Parathyroid adenoma (tissue), 2 donors: ENCODE data around the gene ZYG11B.
"Not testable (repeated sequence)": the region's sequence is repeated elsewhere in the genome, so short reads cannot be mapped to it uniquely, and the experiment has no call there.

ENCODE experiments used
- H2AFZ ChIP-seq: fragments of 300-600 bp; sonication (generic); one replicate; pipeline ENCODE4 v1.7.0; 2017; ENCODE audit warnings: antibody characterized with exemption, mild to moderate bottlenecking
- H3K27ac ChIP-seq: fragments of 300-600 bp; sonication (generic); one replicate; pipeline ENCODE4 v1.7.0; 2017
- H3K27me3 ChIP-seq: fragments of 300-600 bp; sonication (generic); one replicate; pipeline ENCODE4 v1.7.0; 2017; ENCODE audit warnings: low read length; ENCODE audit not compliant: control insufficient read depth, insufficient read depth
- H3K36me3 ChIP-seq: fragments of 300-600 bp; sonication (generic); one replicate; pipeline ENCODE4 v1.7.0; 2017; ENCODE audit warnings: low read length; ENCODE audit not compliant: control insufficient read depth, insufficient read depth
- H3K4me1 ChIP-seq: fragments of 300-600 bp; sonication (generic); one replicate; pipeline ENCODE4 v1.7.0; 2017; ENCODE audit warnings: control low read depth
- H3K4me2 ChIP-seq: fragments of 300-600 bp; sonication (generic); one replicate; pipeline ENCODE4 v1.7.0; 2017; ENCODE audit warnings: low read length
- H3K4me3 ChIP-seq: fragments of 300-600 bp; sonication (generic); one replicate; pipeline ENCODE4 v1.7.0; 2017; ENCODE audit warnings: low read depth, low read length
- H3K79me2 ChIP-seq: fragments of 300-600 bp; sonication (generic); one replicate; pipeline ENCODE4 v1.7.0; 2017; ENCODE audit warnings: control low read depth
- H3K9ac ChIP-seq: fragments of 300-600 bp; sonication (generic); one replicate; pipeline ENCODE4 v1.7.0; 2017; ENCODE audit warnings: mild to moderate bottlenecking
- H3K9me3 ChIP-seq: fragments of 300-600 bp; sonication (generic); one replicate; pipeline ENCODE4 v1.7.0; 2017; ENCODE audit warnings: low read length; ENCODE audit not compliant: control insufficient read depth
- TF ChIP-seq, protein P1 (sequence below): fragments of 300-600 bp; sonication (generic); IDR thresholded peaks from one replicate; pipeline ENCODE4 v1.7.0; 2017; ENCODE audit warnings: antibody characterized with exemption, mild to moderate bottlenecking
- donor health status: primary hyperparathyroidism.

The ZYG11B gene

DNA sequence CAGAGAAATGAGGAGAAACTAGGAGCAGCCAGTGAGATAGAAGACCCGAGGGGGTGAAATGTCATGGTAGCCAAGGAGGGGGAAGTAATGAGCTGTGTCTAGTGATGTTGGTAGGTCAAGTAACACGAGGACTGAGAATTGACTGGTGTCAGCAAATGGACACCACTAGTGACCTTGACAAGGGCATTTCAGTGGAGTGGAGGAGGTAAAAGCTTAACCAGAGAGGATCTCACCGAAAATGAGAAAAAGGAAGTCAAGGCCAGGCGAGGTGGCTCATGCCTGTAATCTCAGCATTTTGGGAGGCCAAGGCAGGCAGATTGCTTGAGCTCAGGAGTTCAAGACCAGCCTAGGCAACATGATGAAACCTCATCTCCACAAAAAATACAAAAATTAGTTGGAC lies 3.0 kb upstream of the ZYG11B start:
- no peak overlapping the region for H3K27ac ChIP-seq
- H2AFZ ChIP-seq, result no peak overlapping the region
- no peak overlapping the region for H3K4me3 ChIP-seq
- no peaks in the 10 kb centered on the region for H3K27me3 ChIP-seq
- H3K9ac ChIP-seq, result no peak overlapping the region
- TF ChIP-seq, protein P1, sequence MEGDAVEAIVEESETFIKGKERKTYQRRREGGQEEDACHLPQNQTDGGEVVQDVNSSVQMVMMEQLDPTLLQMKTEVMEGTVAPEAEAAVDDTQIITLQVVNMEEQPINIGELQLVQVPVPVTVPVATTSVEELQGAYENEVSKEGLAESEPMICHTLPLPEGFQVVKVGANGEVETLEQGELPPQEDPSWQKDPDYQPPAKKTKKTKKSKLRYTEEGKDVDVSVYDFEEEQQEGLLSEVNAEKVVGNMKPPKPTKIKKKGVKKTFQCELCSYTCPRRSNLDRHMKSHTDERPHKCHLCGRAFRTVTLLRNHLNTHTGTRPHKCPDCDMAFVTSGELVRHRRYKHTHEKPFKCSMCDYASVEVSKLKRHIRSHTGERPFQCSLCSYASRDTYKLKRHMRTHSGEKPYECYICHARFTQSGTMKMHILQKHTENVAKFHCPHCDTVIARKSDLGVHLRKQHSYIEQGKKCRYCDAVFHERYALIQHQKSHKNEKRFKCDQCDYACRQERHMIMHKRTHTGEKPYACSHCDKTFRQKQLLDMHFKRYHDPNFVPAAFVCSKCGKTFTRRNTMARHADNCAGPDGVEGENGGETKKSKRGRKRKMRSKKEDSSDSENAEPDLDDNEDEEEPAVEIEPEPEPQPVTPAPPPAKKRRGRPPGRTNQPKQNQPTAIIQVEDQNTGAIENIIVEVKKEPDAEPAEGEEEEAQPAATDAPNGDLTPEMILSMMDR, result no peak
- no peak overlapping the region for H3K4me2 ChIP-seq
- H3K36me3 ChIP-seq, result no peaks in the 10 kb centered on the region
- no peaks in the 10 kb centered on the region for H3K9me3 ChIP-seq
- no peaks in the 10 kb centered on the region for H3K4me1 ChIP-seq
- peaks cover 16% of the 10 kb centered on the region for H3K79me2 ChIP-seq

DNA sequence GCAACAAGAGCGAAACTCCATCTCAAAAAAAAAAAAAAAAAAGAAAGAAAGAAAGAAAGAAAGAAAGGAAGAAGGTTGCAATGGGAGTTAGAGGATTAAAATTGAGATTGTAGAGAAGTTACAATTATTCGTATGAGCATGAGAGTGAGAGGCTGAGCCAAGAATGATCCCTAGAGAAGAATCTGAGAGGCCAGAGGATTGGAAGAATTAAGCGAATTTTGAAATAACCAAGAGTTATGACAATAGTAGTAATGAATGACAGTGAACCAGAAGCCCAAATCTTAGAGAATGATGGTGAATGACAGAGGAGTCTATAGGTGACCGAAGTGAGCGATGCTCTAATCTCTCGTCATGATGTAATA lies 369 bp upstream of the ZYG11B start:
- TF ChIP-seq, protein P1, result no peak
- Histone ChIP-seq H3K4me2 (peak overlapping the region; percentile 87), H3K27ac (no peak overlapping the region), H3K4me3 (peak overlapping the region; percentile 73), H3K79me2 (peaks cover 23% of the 10 kb centered on the region), H3K27me3 (no peaks in the 10 kb centered on the region), H3K9ac (no peak overlapping the region), H3K9me3 (no peaks in the 10 kb centered on the region), H3K36me3 (no peaks in the 10 kb centered on the region), H3K4me1 (peaks cover 2% of the 10 kb centered on the region), H2AFZ (peak overlapping the region; percentile 83)

DNA sequence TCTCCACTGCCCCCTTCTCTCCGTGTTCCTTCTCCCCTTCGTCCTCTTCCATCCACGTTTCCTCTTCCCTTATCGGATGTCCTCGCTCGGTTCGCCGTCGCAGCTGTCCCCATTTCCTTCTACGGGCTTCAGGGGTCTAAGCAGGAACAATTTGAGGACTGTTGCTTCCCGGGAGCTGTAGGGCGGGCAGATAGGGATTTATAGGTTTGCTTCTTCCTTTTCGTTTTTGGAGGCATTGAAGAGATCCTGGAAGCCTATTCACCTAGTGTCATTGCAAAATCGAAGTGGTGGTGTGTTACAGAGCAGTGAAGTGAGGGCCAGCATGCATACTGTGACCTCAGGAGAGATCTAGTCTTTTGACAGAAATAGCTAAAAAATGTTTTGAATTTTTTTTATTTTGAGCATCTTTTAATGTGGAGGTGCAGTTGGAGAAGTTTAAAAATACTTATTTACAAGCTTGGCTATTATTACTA lies 897 bp downstream of the ZYG11B start:
- Histone ChIP-seq H3K36me3 (no peaks in the 10 kb centered on the region), H2AFZ (peak overlapping the region; percentile 70), H3K9me3 (no peaks in the 10 kb centered on the region), H3K4me3 (peak overlapping the region; percentile 73), H3K27me3 (no peaks in the 10 kb centered on the region), H3K27ac (peak overlapping the region; percentile 39), H3K9ac (no peak overlapping the region), H3K4me2 (peak overlapping the region; percentile 93), H3K4me1 (peaks cover 2% of the 10 kb centered on the region), H3K79me2 (peaks cover 23% of the 10 kb centered on the region)
- TF ChIP-seq, protein P1, result no peak

DNA sequence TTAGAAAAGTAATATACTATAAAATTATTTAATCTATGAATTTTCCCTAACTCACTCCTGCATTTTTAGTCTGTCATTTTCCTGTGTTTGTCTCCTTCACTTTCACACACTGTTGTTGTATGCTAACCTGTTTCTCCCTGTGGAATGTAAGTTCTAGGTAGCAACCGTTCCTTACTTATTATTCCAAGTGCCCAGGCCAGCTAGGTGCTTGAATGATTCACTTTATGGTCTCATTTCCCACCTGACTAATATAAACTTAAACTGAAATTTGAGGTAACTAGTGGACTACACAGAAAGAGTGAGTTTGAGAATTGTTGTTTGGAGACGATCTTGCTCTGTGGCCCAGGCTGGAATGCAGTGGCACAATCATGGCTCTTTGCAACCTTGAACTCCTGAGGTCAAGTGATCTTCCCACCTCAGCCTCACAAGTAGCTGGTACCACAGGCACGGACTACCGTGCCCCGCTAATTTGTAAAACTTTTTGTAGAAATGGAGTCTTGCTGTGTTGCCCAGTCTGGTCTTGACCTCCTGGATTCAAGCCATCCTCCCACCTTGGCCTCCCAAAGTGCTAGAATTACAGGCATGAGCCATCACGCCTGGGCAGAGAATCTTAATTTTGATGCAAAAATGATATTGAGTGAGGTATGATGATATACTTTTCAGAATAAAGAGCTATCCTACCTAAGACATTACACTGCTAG lies 1.9 kb downstream of the ZYG11B start:
- Histone ChIP-seq H3K4me3 (no peak overlapping the region), H3K9me3 (no peaks in the 10 kb centered on the region), H3K4me2 (no peak overlapping the region), H3K79me2 (peaks cover 23% of the 10 kb centered on the region), H3K36me3 (no peaks in the 10 kb centered on the region), H3K27ac (no peak overlapping the region), H3K9ac (no peak overlapping the region), H3K27me3 (no peaks in the 10 kb centered on the region), H3K4me1 (peaks cover 2% of the 10 kb centered on the region), H2AFZ (no peak overlapping the region)
- TF ChIP-seq, protein P1, result no peak

DNA sequence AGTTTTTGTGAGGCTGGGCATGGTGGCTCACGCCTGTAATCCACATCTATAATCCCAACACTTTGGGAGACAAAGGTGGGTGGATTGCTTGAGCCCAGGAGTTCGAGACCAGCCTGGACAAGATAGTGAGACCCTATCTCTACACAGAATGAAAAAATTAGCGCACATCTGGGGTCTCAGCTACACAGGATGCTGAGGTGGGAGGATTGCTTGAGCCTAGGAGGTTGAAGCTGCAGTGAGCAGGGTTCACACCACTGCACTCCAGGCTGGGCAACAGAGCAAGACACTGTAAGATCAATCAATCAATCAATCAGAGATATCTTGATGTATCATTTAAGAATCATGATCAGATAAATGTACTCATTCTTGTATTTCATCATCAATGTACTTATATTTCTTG lies 7.1 kb downstream of the ZYG11B start:
- H2AFZ ChIP-seq, result no peak overlapping the region
- H3K79me2 ChIP-seq, result peaks cover 7% of the 10 kb centered on the region
- H3K27me3 ChIP-seq, result no peaks in the 10 kb centered on the region
- H3K9me3 ChIP-seq, result no peaks in the 10 kb centered on the region
- H3K4me2 ChIP-seq, result no peak overlapping the region
- H3K4me1 ChIP-seq, result peaks cover 2% of the 10 kb centered on the region
- TF ChIP-seq, protein P1, result no peak
- H3K27ac ChIP-seq, result no peak overlapping the region
- H3K4me3 ChIP-seq, result no peak overlapping the region
- no peak overlapping the region for H3K9ac ChIP-seq
- no peaks in the 10 kb centered on the region for H3K36me3 ChIP-seq

DNA sequence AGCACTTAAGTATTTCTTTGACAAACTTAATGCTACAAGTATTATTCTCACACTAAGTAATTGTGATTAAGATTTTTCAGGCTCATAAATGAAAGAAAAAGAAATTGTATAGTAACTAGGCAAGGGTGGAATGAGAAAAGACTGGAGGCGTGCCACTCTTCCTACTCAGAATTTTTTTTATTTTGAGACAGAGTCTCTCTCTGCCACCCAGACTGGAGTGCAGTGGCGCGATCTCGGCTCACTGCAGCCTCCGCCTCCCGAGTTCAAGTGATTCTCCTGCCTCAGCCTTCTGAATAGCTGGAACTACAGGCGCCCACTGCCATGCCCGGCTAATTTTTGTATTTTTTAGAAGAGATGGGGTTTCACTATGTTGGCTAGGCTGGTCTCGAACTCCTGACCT lies 9.1 kb downstream of the ZYG11B start:
- H3K36me3 ChIP-seq, H3K9me3 ChIP-seq, H3K27me3 ChIP-seq, H3K4me1 ChIP-seq, H3K4me3 ChIP-seq, H3K79me2 ChIP-seq, H3K9ac ChIP-seq, H2AFZ ChIP-seq, H3K4me2 ChIP-seq, H3K27ac ChIP-seq: not testable (repeated sequence)
